C4-2B (cell line): ENCODE results near the gene CDH15.

Source experiments
- ZFX ChIP-seq: fragments of 450-650 bp; IDR thresholded peaks from 2 replicates; pipeline ENCODE4 v1.6.1; 2017
- TF ChIP-seq, protein P1 (sequence below): fragments of 450-650 bp; conservative IDR thresholded peaks from 2 replicates; pipeline ENCODE4 v1.5.1; 2017; ENCODE audit warnings: mild to moderate bottlenecking

DNA sequence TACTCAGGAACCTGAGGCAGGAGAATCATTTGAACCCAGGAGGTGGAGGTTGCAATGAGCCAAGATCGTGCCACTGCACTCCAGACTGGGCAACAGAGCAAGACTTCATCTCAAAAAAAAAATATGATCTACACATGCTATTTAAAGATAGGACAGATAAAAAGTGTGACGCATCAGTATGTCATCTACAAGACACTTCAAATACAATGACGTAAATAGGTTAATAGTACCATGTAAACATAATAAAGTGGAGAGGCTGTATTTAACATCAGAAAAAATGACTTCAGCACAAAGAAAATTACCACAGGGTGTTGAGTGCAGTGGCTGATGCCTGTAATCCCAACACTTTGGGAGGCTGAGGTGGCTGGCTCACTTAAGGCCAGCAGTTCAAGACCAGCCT, 66.2 kb downstream of the CDH15 start:
- TF ChIP-seq, protein P1, sequence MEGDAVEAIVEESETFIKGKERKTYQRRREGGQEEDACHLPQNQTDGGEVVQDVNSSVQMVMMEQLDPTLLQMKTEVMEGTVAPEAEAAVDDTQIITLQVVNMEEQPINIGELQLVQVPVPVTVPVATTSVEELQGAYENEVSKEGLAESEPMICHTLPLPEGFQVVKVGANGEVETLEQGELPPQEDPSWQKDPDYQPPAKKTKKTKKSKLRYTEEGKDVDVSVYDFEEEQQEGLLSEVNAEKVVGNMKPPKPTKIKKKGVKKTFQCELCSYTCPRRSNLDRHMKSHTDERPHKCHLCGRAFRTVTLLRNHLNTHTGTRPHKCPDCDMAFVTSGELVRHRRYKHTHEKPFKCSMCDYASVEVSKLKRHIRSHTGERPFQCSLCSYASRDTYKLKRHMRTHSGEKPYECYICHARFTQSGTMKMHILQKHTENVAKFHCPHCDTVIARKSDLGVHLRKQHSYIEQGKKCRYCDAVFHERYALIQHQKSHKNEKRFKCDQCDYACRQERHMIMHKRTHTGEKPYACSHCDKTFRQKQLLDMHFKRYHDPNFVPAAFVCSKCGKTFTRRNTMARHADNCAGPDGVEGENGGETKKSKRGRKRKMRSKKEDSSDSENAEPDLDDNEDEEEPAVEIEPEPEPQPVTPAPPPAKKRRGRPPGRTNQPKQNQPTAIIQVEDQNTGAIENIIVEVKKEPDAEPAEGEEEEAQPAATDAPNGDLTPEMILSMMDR, result no peak
- TF ChIP-seq ZFX, result no peak
